HepG2 (cell line): ENCODE results near the gene RFC1. TPM values are rescaled to one million over a fixed set of nuclear protein-coding genes. Genes with fewer than 3 reads are reported as not detected.

ENCODE experiments used
- ETV5 ChIP-seq: IDR thresholded peaks from 2 replicates; pipeline ENCODE4 v1.6.1; 2018; ENCODE audit warnings: missing biosample characterization, missing genetic modification reagents, inconsistent platforms, borderline replicate concordance
- ETV6 ChIP-seq: sonication (generic); formaldehyde crosslinking; conservative IDR thresholded peaks from 2 replicates; pipeline ENCODE4 v1.4.0; 2020; ENCODE audit warnings: missing genetic modification reagents
- MYNN ChIP-seq: sonication (generic); formaldehyde crosslinking; IDR thresholded peaks from 2 replicates; pipeline ENCODE4 v1.4.0; 2020; ENCODE audit warnings: mild to moderate bottlenecking, low read depth, missing genetic modification reagents
- NFE2L2 ChIP-seq: fragments of 150-350 bp; IDR thresholded peaks from 2 replicates; pipeline ENCODE4 v1.6.1; 2014; ENCODE audit warnings: low read length
- PHF8 ChIP-seq: sonication (generic); formaldehyde crosslinking; IDR thresholded peaks from 2 replicates; pipeline ENCODE4 v1.5.0; 2020; ENCODE audit warnings: missing genetic modification reagents
- SNAPC2 ChIP-seq: sonication (generic); formaldehyde crosslinking; IDR thresholded peaks from 2 replicates; pipeline ENCODE4 v1.8.1; 2022; ENCODE audit warnings: mild to moderate bottlenecking, missing genetic modification reagents
- STAG1 ChIP-seq: sonication (generic); formaldehyde crosslinking; IDR thresholded peaks from 2 replicates; pipeline ENCODE4 v1.4.0; 2020; ENCODE audit warnings: missing genetic modification reagents
- ZIK1 ChIP-seq: sonication (generic); formaldehyde crosslinking; IDR thresholded peaks from 2 replicates; pipeline ENCODE4 v1.5.0; 2020; ENCODE audit warnings: mild to moderate bottlenecking, low read depth, missing genetic modification reagents, borderline replicate concordance
- ZNF44 ChIP-seq: sonication (generic); formaldehyde crosslinking; IDR thresholded peaks from 2 replicates; pipeline ENCODE4 v1.5.1; 2020; ENCODE audit warnings: mild to moderate bottlenecking, missing genetic modification reagents
- ZNF546 ChIP-seq: sonication (generic); formaldehyde crosslinking; conservative IDR thresholded peaks from 2 replicates; pipeline ENCODE4 v1.8.1; 2023; ENCODE audit warnings: mild to moderate bottlenecking, missing genetic modification reagents
- ZNF552 ChIP-seq: sonication (generic); formaldehyde crosslinking; IDR thresholded peaks from 2 replicates; pipeline ENCODE4 v1.9.0; 2022; ENCODE audit warnings: missing genetic modification reagents, mild to moderate bottlenecking, borderline replicate concordance
- polyA plus RNA-seq, 8 experiments: library from polyadenylated mRNA; depleted of rRNA in 3 of 8; stranded (reverse) in 7 of 8; unstranded in 1 of 8; fragments of >200 nt; fragmentation: Illumina TruSeq in 4 of 8; extraction: Trizol in 4 of 8; gene quantifications; 2 replicates each; pipeline versions ENCODE4 v1.2.1 to v1.2.3, GENCODE V29; 2011 to 2016; ENCODE audit warnings: low read depth in 4 of 8, missing spikeins in 1 of 8, mixed read lengths in 1 of 8; ENCODE audit not compliant: insufficient read depth in 1 of 8
- total RNA-seq, 5 experiments: library from RNA; depleted of rRNA; stranded (reverse); fragments of >200 nt; fragmentation: Illumina TruSeq; extraction: Trizol; gene quantifications; 2 replicates each; pipeline ENCODE4 v1.2.3, GENCODE V29; 2016; ENCODE audit warnings: low read depth in 1 of 5
- TF ChIP-seq, protein P1 (sequence below): sonication (generic); formaldehyde crosslinking; IDR thresholded peaks from 2 replicates; pipeline ENCODE4 v1.8.1; 2023; ENCODE audit warnings: mild to moderate bottlenecking, moderate library complexity, missing genetic modification reagents
- TF ChIP-seq, protein P2 (sequence below): sonication (generic); formaldehyde crosslinking; IDR thresholded peaks from 2 replicates; pipeline ENCODE4 v1.4.0; 2020; ENCODE audit warnings: missing genetic modification reagents
- TF ChIP-seq, protein P3 (sequence below): sonication (generic); formaldehyde crosslinking; IDR thresholded peaks from 2 replicates; pipeline ENCODE4 v1.5.0; 2020; ENCODE audit warnings: missing genetic modification reagents
- TF ChIP-seq, protein P4 (sequence below): sonication (generic); formaldehyde crosslinking; IDR thresholded peaks from 2 replicates; pipeline ENCODE4 v1.8.0; 2023; ENCODE audit warnings: mild to moderate bottlenecking, missing genetic modification reagents

The RFC1 gene
- total and polyA plus RNA-seq, 2 of the 13 experiments (the other 11 are each of a cell fraction or from before 2014, with no cell fraction given): 15.9 to 78.8 TPM

DNA sequence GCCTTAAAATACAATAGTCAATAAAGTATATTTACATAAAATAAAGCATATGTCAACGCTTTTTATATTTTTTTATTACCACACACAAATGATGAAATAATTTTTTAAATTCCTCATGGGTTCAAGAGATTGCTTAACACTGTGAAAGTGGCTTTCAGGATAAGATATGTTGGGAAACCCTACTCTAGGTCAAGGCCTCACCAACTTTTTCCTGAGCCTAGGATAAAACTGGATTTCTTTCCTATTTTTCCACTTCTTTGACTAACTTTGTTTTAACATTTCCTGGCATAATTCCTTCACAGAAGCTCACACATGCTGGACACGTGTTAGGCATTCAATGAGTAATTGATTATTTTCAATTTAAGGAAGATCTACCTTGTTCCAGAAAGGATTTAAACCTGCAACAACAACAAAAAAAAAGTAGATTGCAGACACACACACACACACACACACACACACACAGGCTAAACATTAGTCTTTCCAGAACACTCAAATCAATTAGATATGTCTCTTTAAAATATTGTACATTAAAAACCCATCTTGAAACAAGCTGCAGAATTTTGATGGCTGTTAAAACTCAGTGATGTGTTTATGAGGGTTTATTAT, 49.6 kb upstream of the RFC1 start (continued):
- TF ChIP-seq, protein P1, sequence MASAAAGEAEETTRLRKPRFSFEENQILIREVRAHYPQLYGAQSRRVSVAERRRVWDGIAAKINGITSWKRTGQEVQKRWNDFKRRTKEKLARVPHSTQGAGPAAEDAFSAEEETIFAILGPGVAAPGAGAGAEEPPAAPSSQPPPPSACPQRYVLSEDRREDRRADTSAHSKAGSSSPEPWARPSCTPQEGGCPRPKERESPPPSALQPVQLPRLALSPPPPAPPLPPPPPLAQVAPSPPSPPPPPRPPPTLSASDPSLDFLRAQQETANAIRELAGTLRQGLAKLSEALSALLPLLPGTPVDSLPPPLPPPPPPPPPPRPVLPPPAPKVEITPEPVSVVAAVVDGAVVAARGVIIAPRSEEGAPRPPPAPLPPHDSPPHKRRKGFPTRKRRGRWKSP (CRISPR knock-in tag): peak; percentile 15; the same call in 1 of the 2 replicates
- TF ChIP-seq, protein P2, sequence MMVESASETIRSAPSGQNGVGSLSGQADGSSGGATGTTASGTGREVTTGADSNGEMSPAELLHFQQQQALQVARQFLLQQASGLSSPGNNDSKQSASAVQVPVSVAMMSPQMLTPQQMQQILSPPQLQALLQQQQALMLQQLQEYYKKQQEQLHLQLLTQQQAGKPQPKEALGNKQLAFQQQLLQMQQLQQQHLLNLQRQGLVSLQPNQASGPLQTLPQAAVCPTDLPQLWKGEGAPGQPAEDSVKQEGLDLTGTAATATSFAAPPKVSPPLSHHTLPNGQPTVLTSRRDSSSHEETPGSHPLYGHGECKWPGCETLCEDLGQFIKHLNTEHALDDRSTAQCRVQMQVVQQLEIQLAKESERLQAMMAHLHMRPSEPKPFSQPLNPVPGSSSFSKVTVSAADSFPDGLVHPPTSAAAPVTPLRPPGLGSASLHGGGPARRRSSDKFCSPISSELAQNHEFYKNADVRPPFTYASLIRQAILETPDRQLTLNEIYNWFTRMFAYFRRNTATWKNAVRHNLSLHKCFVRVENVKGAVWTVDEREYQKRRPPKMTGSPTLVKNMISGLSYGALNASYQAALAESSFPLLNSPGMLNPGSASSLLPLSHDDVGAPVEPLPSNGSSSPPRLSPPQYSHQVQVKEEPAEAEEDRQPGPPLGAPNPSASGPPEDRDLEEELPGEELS (CRISPR knock-in tag): 0 out of 2 replicates have a peak, but pooled peaks have one; percentile 32
- TF ChIP-seq PHF8: no peak
- no peak for TF ChIP-seq NFE2L2
- no peak for TF ChIP-seq ZNF44 (CRISPR knock-in tag)
- TF ChIP-seq STAG1: no peak
- TF ChIP-seq, protein P3, sequence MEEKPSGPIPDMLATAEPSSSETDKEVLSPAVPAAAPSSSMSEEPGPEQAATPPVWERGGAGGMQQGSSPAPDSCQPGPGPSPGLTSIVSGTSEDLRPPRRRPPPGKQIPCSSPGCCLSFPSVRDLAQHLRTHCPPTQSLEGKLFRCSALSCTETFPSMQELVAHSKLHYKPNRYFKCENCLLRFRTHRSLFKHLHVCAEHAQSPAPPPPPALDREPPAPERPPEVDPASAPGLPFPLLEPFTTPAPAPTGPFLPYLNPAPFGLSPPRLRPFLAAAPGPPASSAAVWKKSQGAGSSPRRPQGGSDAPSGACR (CRISPR knock-in tag): no peak
- TF ChIP-seq MYNN (CRISPR knock-in tag): no peak
- TF ChIP-seq ZNF552 (CRISPR knock-in tag): no peak
- no peak for TF ChIP-seq ETV6 (CRISPR knock-in tag)
- no peak for TF ChIP-seq ZIK1 (CRISPR knock-in tag)
- TF ChIP-seq ZNF546 (CRISPR knock-in tag): no peak
- no peak for TF ChIP-seq SNAPC2
- TF ChIP-seq ETV5 (CRISPR knock-in tag): no peak
- TF ChIP-seq, protein P4, sequence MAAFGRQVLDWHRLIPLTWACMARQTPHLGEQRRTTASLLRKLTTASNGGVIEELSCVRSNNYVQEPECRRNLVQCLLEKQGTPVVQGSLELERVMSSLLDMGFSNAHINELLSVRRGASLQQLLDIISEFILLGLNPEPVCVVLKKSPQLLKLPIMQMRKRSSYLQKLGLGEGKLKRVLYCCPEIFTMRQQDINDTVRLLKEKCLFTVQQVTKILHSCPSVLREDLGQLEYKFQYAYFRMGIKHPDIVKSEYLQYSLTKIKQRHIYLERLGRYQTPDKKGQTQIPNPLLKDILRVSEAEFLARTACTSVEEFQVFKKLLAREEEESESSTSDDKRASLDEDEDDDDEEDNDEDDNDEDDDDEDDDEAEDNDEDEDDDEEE: no peak
